Trophoblast cell (in vitro differentiated cells and primary cell): ENCODE data around the gene NDN. TPM values are rescaled to one million over a fixed set of nuclear protein-coding genes. Genes with fewer than 3 reads are reported as not detected.
"Not testable (repeated sequence)": the region's sequence is repeated elsewhere in the genome, so short reads cannot be mapped to it uniquely, and the experiment has no call there.

Experiments used
- DNase-seq, 2 donors: peaks; one replicate each; pipeline ENCODE4 v3.0.0-alpha.2; 2016
- H2AFZ ChIP-seq: 2 replicates; pipeline ENCODE4 v1.6.1; 2013; ENCODE audit warnings: low read length, moderate library complexity, mild to moderate bottlenecking; ENCODE audit not compliant: insufficient read depth, poor library complexity
- H2AK5ac ChIP-seq: 2 replicates; pipeline ENCODE4 v1.6.1; 2013; ENCODE audit warnings: mild to moderate bottlenecking, low read length
- H2BK120ac ChIP-seq: 2 replicates; pipeline ENCODE4 v1.6.1; 2013; ENCODE audit warnings: low read length, mild to moderate bottlenecking, moderate library complexity; ENCODE audit not compliant: insufficient read depth, poor library complexity
- H2BK12ac ChIP-seq: 2 replicates; pipeline ENCODE4 v1.6.1; 2013; ENCODE audit warnings: mild to moderate bottlenecking, low read length, moderate library complexity
- H2BK5ac ChIP-seq: 2 replicates; pipeline ENCODE4 v1.6.1; 2013; ENCODE audit warnings: low read length, low read depth, moderate library complexity, mild to moderate bottlenecking; ENCODE audit not compliant: poor library complexity
- H3K14ac ChIP-seq: 2 replicates; pipeline ENCODE4 v1.6.1; 2013; ENCODE audit warnings: mild to moderate bottlenecking, low read length
- H3K18ac ChIP-seq: 2 replicates; pipeline ENCODE4 v1.6.1; 2013; ENCODE audit warnings: mild to moderate bottlenecking, low read length
- H3K23ac ChIP-seq: 2 replicates; pipeline ENCODE4 v1.6.1; 2013; ENCODE audit warnings: low read length
- H3K27ac ChIP-seq: 2 replicates; pipeline ENCODE4 v1.5.1; 2013; ENCODE audit warnings: low read depth, mild to moderate bottlenecking, inconsistent platforms, low read length, moderate library complexity
- H3K27me3 ChIP-seq: 2 replicates; pipeline ENCODE4 v1.6.1; 2013; ENCODE audit warnings: inconsistent platforms, mild to moderate bottlenecking, low read length, moderate library complexity; ENCODE audit not compliant: insufficient read depth
- H3K36me3 ChIP-seq, 2 experiments: 1 replicate in 1 of 2; 2 replicates in 1 of 2; pipeline ENCODE4 v1.6.1; 2013; ENCODE audit warnings: low read length in 2 of 2, mild to moderate bottlenecking in 2 of 2, moderate library complexity in 1 of 2; ENCODE audit not compliant: insufficient read depth in 2 of 2, control insufficient read depth in 1 of 2
- H3K4ac ChIP-seq: 2 replicates; pipeline ENCODE4 v1.6.1; 2013; ENCODE audit warnings: low read depth, mild to moderate bottlenecking, low read length, moderate library complexity
- H3K4me1 ChIP-seq, 2 experiments: 1 replicate in 1 of 2; 2 replicates in 1 of 2; pipeline ENCODE4 v1.6.1; 2013; ENCODE audit warnings: low read length in 2 of 2, mild to moderate bottlenecking in 2 of 2, moderate library complexity in 1 of 2; ENCODE audit not compliant: insufficient read depth in 2 of 2, control insufficient read depth in 1 of 2
- H3K4me2 ChIP-seq: 2 replicates; pipeline ENCODE4 v1.6.1; 2013; ENCODE audit warnings: inconsistent platforms, mild to moderate bottlenecking, low read length, moderate library complexity
- H3K4me3 ChIP-seq: 2 replicates; pipeline ENCODE4 v1.5.1; 2013; ENCODE audit warnings: mild to moderate bottlenecking, low read depth, low read length, inconsistent platforms
- H3K79me1 ChIP-seq: one replicate; pipeline ENCODE4 v1.6.1; 2013; ENCODE audit warnings: low read length
- H3K79me2 ChIP-seq: 2 replicates; pipeline ENCODE4 v1.6.1; 2013; ENCODE audit warnings: low read length, mild to moderate bottlenecking; ENCODE audit not compliant: control insufficient read depth, insufficient read depth, poor library complexity
- H3K9ac ChIP-seq: 2 replicates; pipeline ENCODE4 v1.6.1; 2013; ENCODE audit warnings: mild to moderate bottlenecking, low read length
- H3K9me3 ChIP-seq: 2 replicates; pipeline ENCODE4 v1.6.1; 2013; ENCODE audit warnings: low read depth, mild to moderate bottlenecking, control low read depth, inconsistent platforms, low read length; ENCODE audit not compliant: insufficient read depth
- H4K12ac ChIP-seq: 2 replicates; pipeline ENCODE4 v1.6.1; 2013; ENCODE audit warnings: low read depth, mild to moderate bottlenecking, low read length, moderate library complexity
- H4K8ac ChIP-seq: 2 replicates; pipeline ENCODE4 v1.6.1; 2013; ENCODE audit warnings: low read depth, mild to moderate bottlenecking, low read length, moderate library complexity
- H4K91ac ChIP-seq: one replicate; pipeline ENCODE4 v1.6.1; 2013; ENCODE audit warnings: low read depth, mild to moderate bottlenecking, low read length, moderate library complexity
- WGBS: extraction: QIAGEN DNeasy Blood & Tissue Kit; methylation state at CpG from one replicate; pipeline ENCODE4 v1.1.7; 2013; ENCODE audit warnings: missing lambda C conversion rate; ENCODE audit not compliant: insufficient read length, insufficient coverage; ENCODE audit errors: extremely low coverage; 5-methylcytosine and 5-hydroxymethylcytosine counted together
- polyA plus RNA-seq: library from polyadenylated mRNA; stranded (reverse); fragments of 200-250 nt; gene quantifications from 2 replicates; pipeline ENCODE4 v1.2.3, GENCODE V29; 2013

The NDN gene, protein sequence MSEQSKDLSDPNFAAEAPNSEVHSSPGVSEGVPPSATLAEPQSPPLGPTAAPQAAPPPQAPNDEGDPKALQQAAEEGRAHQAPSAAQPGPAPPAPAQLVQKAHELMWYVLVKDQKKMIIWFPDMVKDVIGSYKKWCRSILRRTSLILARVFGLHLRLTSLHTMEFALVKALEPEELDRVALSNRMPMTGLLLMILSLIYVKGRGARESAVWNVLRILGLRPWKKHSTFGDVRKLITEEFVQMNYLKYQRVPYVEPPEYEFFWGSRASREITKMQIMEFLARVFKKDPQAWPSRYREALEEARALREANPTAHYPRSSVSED
- polyA plus RNA-seq, result 35.0 and 35.1 TPM in 2 replicates

DNA sequence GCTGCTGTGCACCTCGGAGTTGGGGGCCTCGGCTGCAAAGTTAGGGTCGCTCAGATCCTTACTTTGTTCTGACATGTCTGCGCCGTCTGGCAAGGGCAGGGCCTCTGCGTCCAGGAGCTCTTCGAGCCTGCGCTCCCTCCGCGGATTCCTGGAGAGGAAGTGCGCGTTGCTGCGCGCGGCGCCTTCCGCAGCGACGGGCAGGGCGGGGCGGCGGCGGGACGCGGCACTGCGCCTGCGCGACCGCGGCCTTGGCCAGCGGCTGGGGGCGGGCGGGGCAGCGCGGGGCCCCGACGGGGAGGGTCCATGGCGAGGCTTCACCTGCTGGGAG lies at the start of gene NDN:
Gene NDN, minus strand, starts transcription at position 163 of the 328 bp plus-strand sequence. Its CDS starts 88 bp downstream, at position 75.
- Histone ChIP-seq H3K79me2 (no peaks in the 10 kb centered on the region), H4K91ac (no peak within 1 kb of the TSS), H2AFZ (peak within 1 kb of the TSS; percentile 74), H3K18ac (no peak within 1 kb of the TSS), H3K79me1 (no peaks in the 10 kb centered on the region), H4K12ac (peak within 1 kb of the TSS; percentile 64), H2BK5ac (no peak within 1 kb of the TSS), H3K4me2 (peak within 1 kb of the TSS; percentile 58), H3K4ac (peak within 1 kb of the TSS; percentile 50), H3K27me3 (no peaks in the 10 kb centered on the region), H2AK5ac (no peak within 1 kb of the TSS), H3K36me3 (no peaks in the 10 kb centered on the region), H3K4me3 (peak within 1 kb of the TSS; percentile 76), H2BK12ac (no peak within 1 kb of the TSS), H3K9me3 (peaks cover 12% of the 10 kb centered on the region), H2BK120ac (no peak within 1 kb of the TSS), H3K23ac (no peak within 1 kb of the TSS), H3K4me1 (peaks cover 0 to 5% of the 10 kb centered on the region in 2 experiments), H3K27ac (no peak within 1 kb of the TSS), H4K8ac (peak within 1 kb of the TSS; percentile 85), H3K14ac (peak within 1 kb of the TSS; percentile 47), H3K9ac (peak within 1 kb of the TSS; percentile 76)
- no CpG with 5 or more reads among the region's 38 CpGs for WGBS
- no peak for DNase-seq

DNA sequence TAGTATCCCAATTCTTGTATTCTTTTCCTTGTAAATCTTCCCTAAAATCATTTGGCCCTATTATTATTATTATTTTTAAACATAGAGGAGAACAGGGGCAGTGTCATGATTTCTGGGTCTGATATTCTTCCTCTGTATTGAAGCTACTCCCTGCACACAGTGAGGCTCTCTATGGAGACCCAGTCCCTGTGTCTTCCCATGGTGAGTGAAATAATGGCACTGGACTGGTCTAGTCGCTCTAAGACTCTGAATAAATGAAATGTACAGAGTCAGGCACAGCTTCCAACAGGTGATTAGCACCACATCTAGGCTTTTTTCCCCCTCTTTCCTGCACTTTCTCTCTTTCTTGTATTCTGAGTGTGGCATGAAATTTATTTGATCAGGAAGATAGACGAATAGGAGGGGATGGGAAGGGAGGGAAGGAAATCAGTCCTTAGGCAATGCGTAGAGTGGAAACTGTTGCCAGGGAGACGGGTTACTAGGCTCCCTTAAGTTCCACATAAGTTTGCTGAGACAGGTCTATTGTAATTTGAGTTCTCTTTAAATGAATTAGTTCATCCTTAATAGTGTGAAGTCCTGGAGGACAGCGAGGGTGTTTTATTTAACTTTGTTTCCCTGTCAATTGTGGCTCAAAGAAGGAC lies 49.0 kb upstream of the NDN start:
- Histone ChIP-seq H4K91ac (no peak overlapping the region), H3K27me3 (no peaks in the 10 kb centered on the region), H3K4ac (no peak overlapping the region), H3K36me3 (no peaks in the 10 kb centered on the region), H4K8ac (no peak overlapping the region), H3K4me2 (no peak overlapping the region), H3K9me3 (no peaks in the 10 kb centered on the region), H3K9ac (no peak overlapping the region), H2BK120ac (no peak overlapping the region), H3K4me1 (no peaks in the 10 kb centered on the region), H4K12ac (no peak overlapping the region), H3K4me3 (no peak overlapping the region), H3K79me1 (no peaks in the 10 kb centered on the region), H3K18ac (no peak overlapping the region), H3K23ac (no peak overlapping the region), H3K27ac (no peak overlapping the region), H2AFZ (no peak overlapping the region), H3K79me2 (no peaks in the 10 kb centered on the region), H2AK5ac (no peak overlapping the region), H3K14ac (no peak overlapping the region), H2BK5ac (no peak overlapping the region), H2BK12ac (no peak overlapping the region)
- no CpG with 5 or more reads among the region's 5 CpGs for WGBS
- DNase-seq, result no peak

DNA sequence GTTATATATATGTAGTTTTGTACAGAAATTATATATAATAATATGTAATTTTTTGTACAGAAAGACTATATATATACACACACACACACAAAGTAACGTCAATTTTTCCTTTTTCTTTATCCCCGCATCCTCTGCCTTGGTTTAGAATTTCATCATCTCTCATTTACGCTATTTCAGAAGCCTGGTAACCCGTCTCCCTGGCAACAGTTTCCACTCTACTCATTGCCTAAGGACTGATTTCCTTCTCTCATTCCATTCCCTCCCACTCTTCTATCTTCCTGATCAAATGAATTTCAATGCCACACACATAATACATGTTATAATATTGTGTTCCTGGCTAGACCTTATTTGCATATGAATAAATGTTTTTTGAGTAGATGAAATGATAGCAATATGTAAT lies 47.8 kb upstream of the NDN start:
- H3K27ac ChIP-seq, result no peak overlapping the region
- no peak overlapping the region for H2AFZ ChIP-seq
- no peak overlapping the region for H2BK5ac ChIP-seq
- no peak overlapping the region for H3K18ac ChIP-seq
- no peak overlapping the region for H4K12ac ChIP-seq
- H3K79me2 ChIP-seq, result no peaks in the 10 kb centered on the region
- no peak overlapping the region for H3K4me3 ChIP-seq
- H3K9me3 ChIP-seq, result no peaks in the 10 kb centered on the region
- no peak overlapping the region for H3K23ac ChIP-seq
- H2BK12ac ChIP-seq, result no peak overlapping the region
- no peaks in the 10 kb centered on the region for H3K79me1 ChIP-seq
- no peaks in the 10 kb centered on the region for H3K36me3 ChIP-seq
- no peak overlapping the region for H3K14ac ChIP-seq
- no peak overlapping the region for H2AK5ac ChIP-seq
- H3K27me3 ChIP-seq, result no peaks in the 10 kb centered on the region
- WGBS, result no CpG with 5 or more reads among the region's 4 CpGs
- no peak overlapping the region for H4K91ac ChIP-seq
- no peak overlapping the region for H2BK120ac ChIP-seq
- H3K4ac ChIP-seq, result no peak overlapping the region
- H3K9ac ChIP-seq, result no peak overlapping the region
- no peaks in the 10 kb centered on the region for H3K4me1 ChIP-seq
- DNase-seq, result no peak
- no peak overlapping the region for H4K8ac ChIP-seq
- H3K4me2 ChIP-seq, result no peak overlapping the region

DNA sequence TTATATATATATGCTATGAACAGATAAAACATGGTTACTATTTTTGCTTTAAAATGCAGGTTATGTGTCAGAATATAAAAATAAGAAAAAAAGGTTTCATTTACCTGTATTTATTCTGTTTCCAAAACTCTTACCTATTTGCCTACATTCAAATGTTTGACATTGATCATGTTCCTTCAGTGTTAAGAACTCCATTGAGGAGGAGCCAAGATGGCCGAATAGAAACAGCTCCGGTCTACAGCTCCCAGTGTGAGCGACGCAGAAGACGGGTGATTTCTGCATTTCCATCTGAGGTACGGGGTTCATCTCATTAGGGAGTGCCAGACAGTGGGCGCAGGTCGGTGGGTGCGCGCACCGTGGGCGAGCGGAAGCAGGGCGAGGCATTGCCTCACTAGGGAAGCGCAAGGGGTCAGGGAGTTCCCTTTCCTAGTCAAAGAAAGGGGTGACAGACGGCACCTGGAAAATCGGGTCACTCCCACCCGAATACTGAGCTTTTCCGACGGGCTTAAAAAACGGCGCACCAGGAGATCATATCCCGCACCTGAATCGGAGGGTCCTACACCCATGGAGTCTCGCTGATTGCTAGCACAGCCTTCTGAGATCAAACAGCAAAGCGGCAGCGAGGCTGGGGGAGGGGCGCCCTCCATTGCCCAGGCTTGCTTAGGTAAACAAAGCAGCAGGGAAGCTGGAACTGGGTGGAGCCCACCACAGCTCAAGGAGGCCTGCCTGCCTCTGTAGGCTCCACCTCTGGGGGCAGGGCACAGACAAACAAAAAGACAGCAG lies 27.0 kb upstream of the NDN start:
- not testable (repeated sequence) for H3K36me3 ChIP-seq, H2BK12ac ChIP-seq, H3K18ac ChIP-seq, H3K23ac ChIP-seq, H3K4me1 ChIP-seq, DNase-seq, H2AK5ac ChIP-seq, H2AFZ ChIP-seq, H3K4me2 ChIP-seq, H3K27me3 ChIP-seq, H4K12ac ChIP-seq, H3K27ac ChIP-seq, H3K79me2 ChIP-seq, H2BK5ac ChIP-seq, H3K4ac ChIP-seq, H3K9ac ChIP-seq, H3K79me1 ChIP-seq, H3K4me3 ChIP-seq, H4K91ac ChIP-seq, H3K14ac ChIP-seq, H2BK120ac ChIP-seq, H3K9me3 ChIP-seq
- no CpG with 5 or more reads among the region's 28 CpGs for WGBS
- peak overlapping the region; percentile 38 for H4K8ac ChIP-seq
